ENCODE data around the gene SLC8A1.

- TF ChIP-seq EP300 (IDR thresholded peaks at IDR 0.05) (no peak), CTCF (IDR thresholded peaks at IDR 0.05) (no peak)
These were observed 262.0 kb downstream of the SLC8A1 start for GRCh38 chr2:40189881-40190280.
